ENCODE data around the gene TMEM240.

The TMEM240 gene

DNA sequence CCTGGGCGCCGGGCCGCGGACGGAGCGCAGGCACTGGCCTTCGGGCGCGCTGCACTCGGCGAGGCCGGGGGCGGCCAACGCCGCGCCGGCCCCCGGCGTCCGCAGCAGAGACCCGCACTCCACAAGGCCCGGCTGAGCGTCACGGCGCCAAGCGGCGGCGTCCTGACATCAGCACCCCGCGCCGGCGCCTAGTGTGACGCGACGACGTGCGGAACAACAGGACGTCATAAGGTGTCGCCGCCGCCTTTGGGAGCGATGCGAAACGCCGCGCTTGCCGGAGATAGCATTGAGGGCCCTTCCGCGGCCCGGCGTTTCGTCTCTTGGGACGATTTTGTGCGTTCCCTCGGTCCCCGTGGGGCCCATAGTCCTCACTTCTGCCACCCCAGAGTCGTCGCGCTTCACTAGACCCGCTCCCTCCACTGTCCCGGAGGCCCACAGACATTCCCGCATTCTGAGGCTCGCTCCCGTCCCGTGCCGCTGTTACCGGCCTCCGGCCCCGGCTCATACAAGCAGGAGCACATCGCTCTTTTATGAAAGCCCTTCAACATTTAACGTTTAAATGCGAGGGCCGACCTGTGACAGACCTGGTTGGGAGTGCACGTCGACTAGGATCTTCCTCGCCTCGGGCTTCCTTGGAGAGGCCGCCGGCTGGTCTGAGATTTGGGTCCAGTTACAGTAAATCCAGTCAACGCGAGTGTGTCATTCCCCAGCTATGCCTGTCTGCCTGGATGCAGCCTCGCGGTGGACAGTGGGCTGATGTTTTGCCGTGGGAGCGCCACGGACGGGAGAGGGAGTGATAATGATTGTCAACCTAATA, 34.5 kb upstream of the TMEM240 start, which contains the start of gene SSU72:
Gene SSU72, minus strand, starts transcription at position 143 of the 817 bp plus-strand sequence. CDS start 306 bp downstream, outside the sequence.
- peak within 1 kb of the TSS; percentile 98 for H3K4me3 ChIP-seq (ENCODE audit: low read length)
- TF ChIP-seq CTCF (conservative IDR thresholded peaks at IDR 0.05; ENCODE audit: low read length): no peak
- DNase-seq (ENCODE audit: low read depth): peak; percentile 91

DNA sequence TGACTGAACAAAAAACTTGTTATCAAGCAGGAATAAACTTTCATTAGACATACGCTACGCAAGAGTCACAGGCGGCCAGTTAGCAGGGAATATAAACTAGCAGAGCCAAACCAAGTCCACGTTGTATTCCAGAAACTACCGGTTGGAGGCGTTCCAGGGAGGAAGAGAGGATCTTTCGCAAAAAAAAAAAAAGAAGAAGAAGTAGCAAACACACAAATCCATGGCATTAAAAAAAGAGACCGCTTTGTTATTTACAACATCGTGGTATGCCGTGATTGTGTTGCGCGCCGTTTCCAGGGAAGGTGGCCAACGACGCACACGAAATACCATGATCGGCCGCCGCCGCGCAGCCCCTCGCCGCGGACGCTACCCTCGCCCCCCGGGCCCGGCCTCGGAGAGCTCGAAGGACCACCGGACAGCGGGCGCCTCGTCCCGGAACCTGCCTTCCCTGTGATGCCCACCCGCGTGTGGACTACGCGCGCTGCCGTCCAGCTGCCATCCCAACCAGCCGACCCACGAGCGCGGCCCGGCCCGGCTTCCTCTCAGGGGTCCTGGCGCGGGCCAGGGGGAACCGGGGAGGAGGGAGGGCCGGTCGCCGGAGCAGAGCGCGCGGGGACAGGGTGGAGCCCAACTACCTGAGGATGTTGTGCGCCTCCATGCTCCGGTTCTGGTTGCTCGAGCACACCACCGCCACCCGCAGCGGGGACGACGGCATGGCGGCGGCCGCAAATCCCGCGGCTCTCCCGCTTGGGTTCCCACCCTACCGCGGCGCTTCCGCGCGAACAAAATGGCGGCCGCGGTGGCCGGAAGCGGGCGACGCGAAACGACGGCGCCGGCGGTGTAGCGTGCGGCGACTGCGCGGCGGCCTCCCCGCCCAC, 33.7 kb upstream of the TMEM240 start:
- peak; percentile 50 for DNase-seq (ENCODE audit: low read depth)
- TF ChIP-seq CTCF (conservative IDR thresholded peaks at IDR 0.05; ENCODE audit: low read length): 0 out of 2 replicates have a peak, but pooled peaks have one; percentile 2
- H3K4me3 ChIP-seq (ENCODE audit: low read length): peak overlapping the region; percentile 98

- TF ChIP-seq CTCF (conservative IDR thresholded peaks at IDR 0.05; ENCODE audit: low read length): no peak
- no peak overlapping the region for H3K4me3 ChIP-seq (ENCODE audit: low read length)
- DNase-seq (ENCODE audit: low read depth): no peak
Measured at GRCh38 chr1:1569341-1569740, 28.9 kb upstream of the TMEM240 start.

GRCh38 chr1:1567891-1568291, 27.5 kb upstream of the TMEM240 start:
- no peak for TF ChIP-seq CTCF (conservative IDR thresholded peaks at IDR 0.05; ENCODE audit: low read length)
- no peak overlapping the region for H3K4me3 ChIP-seq (ENCODE audit: low read length)
- DNase-seq (ENCODE audit: low read depth): peak; percentile 26

- no peak overlapping the region for H3K4me3 ChIP-seq (ENCODE audit: low read length)
- no peak for DNase-seq (ENCODE audit: low read depth)
- no peak for TF ChIP-seq CTCF (conservative IDR thresholded peaks at IDR 0.05; ENCODE audit: low read length)
Measured at GRCh38 chr1:1567152-1567875, 26.9 kb upstream of the TMEM240 start.

- no peak for TF ChIP-seq CTCF (conservative IDR thresholded peaks at IDR 0.05; ENCODE audit: low read length)
- no peak overlapping the region for H3K4me3 ChIP-seq (ENCODE audit: low read length)
- peak; percentile 46 for DNase-seq (ENCODE audit: low read depth)
Measured at GRCh38 chr1:1565340-1565739, 24.9 kb upstream of the TMEM240 start.
